Middle frontal gyrus (tissue), 1 donor: ENCODE results near the gene SUMF1.

Source experiments
- DNase-seq: peaks from one replicate; pipeline ENCODE4 v3.0.0-alpha.2; 2015; ENCODE audit warnings: low spot score; ENCODE audit errors: extremely low spot score

The SUMF1 gene

GRCh38 chr3:4416961-4417360, 50.1 kb downstream of the SUMF1 start:
- DNase-seq: no peak

GRCh38 chr3:4416427-4416945, 50.6 kb downstream of the SUMF1 start:
- DNase-seq: no peak

GRCh38 chr3:4413467-4413866, 53.6 kb downstream of the SUMF1 start:
- DNase-seq: no peak

GRCh38 chr3:4411833-4412232, 55.2 kb downstream of the SUMF1 start:
- DNase-seq: no peak

GRCh38 chr3:4411236-4411635, 55.8 kb downstream of the SUMF1 start:
- no peak for DNase-seq

- DNase-seq: no peak
Observed at GRCh38 chr3:4410606-4411005, 56.5 kb downstream of the SUMF1 start.

GRCh38 chr3:4409971-4410573, 57.0 kb downstream of the SUMF1 start:
- DNase-seq: no peak

- no peak for DNase-seq
Observed at GRCh38 chr3:4409415-4409814, 57.7 kb downstream of the SUMF1 start.

- no peak for DNase-seq
Observed at GRCh38 chr3:4408958-4409357, 58.1 kb downstream of the SUMF1 start.

GRCh38 chr3:4407941-4408340, 59.1 kb downstream of the SUMF1 start:
- DNase-seq: no peak

GRCh38 chr3:4406746-4407568, 60.1 kb downstream of the SUMF1 start:
- no peak for DNase-seq

- no peak for DNase-seq
Observed at GRCh38 chr3:4404881-4405280, 62.2 kb downstream of the SUMF1 start.

GRCh38 chr3:4401441-4401840, 65.6 kb downstream of the SUMF1 start:
- DNase-seq: no peak

- DNase-seq: no peak
Observed at GRCh38 chr3:4399476-4399875, 67.6 kb downstream of the SUMF1 start.

GRCh38 chr3:4398941-4399245, 68.2 kb downstream of the SUMF1 start:
- no peak for DNase-seq

- DNase-seq: no peak
Observed at GRCh38 chr3:4398120-4398940, 68.7 kb downstream of the SUMF1 start.

- DNase-seq: no peak
Observed at GRCh38 chr3:4397466-4397865, 69.6 kb downstream of the SUMF1 start.

GRCh38 chr3:4396542-4396941, 70.5 kb downstream of the SUMF1 start:
- DNase-seq: no peak

- DNase-seq: no peak
Observed at GRCh38 chr3:4396006-4396405, 71.1 kb downstream of the SUMF1 start.

GRCh38 chr3:4395448-4395847, 71.6 kb downstream of the SUMF1 start:
- DNase-seq: no peak

GRCh38 chr3:4394567-4394966, 72.5 kb downstream of the SUMF1 start:
- no peak for DNase-seq

GRCh38 chr3:4394048-4394447, 73.0 kb downstream of the SUMF1 start:
- no peak for DNase-seq
